HEK293 (cell line): ENCODE data around the gene CEP112.

Experiments
- CTCF ChIP-seq: fragments of 450-650 bp; formaldehyde crosslinking; IDR thresholded peaks from 2 replicates; pipeline ENCODE4 v1.5.1; 2016; ENCODE audit warnings: missing biosample characterization, missing genetic modification characterization
- KLF7 ChIP-seq: fragments of 450-650 bp; formaldehyde crosslinking; IDR thresholded peaks from 2 replicates; pipeline ENCODE4 v1.5.1; 2016; ENCODE audit warnings: missing biosample characterization, missing genetic modification characterization, borderline replicate concordance
- SCRT2 ChIP-seq: fragments of 450-650 bp; formaldehyde crosslinking; IDR thresholded peaks from 2 replicates; pipeline ENCODE4 v1.5.1; 2016; ENCODE audit warnings: missing biosample characterization, missing genetic modification characterization
- YY1 ChIP-seq: fragments of 450-650 bp; formaldehyde crosslinking; IDR thresholded peaks from 2 replicates; pipeline ENCODE4 v1.5.1; 2018; ENCODE audit warnings: missing biosample characterization, missing genetic modification characterization
- ZNF140 ChIP-seq: fragments of 450-650 bp; formaldehyde crosslinking; IDR thresholded peaks from 2 replicates; pipeline ENCODE4 v1.5.1; 2016; ENCODE audit warnings: missing biosample characterization, missing genetic modification characterization
- ZNF175 ChIP-seq: fragments of 450-650 bp; formaldehyde crosslinking; IDR thresholded peaks from 2 replicates; pipeline ENCODE4 v1.5.1; 2016; ENCODE audit warnings: missing biosample characterization, missing genetic modification characterization
- ZNF707 ChIP-seq: fragments of 450-650 bp; formaldehyde crosslinking; IDR thresholded peaks from 2 replicates; pipeline ENCODE4 v1.5.1; 2016; ENCODE audit warnings: missing biosample characterization, missing genetic modification characterization
- ZSCAN16 ChIP-seq: fragments of 450-650 bp; formaldehyde crosslinking; IDR thresholded peaks from 2 replicates; pipeline ENCODE4 v1.5.1; 2016; ENCODE audit warnings: missing biosample characterization, missing genetic modification characterization
- TF ChIP-seq, protein P1 (sequence below): IDR thresholded peaks from 2 replicates; pipeline ENCODE4 v1.6.1; 2011; ENCODE audit warnings: mild to moderate bottlenecking, low read depth, low read length, borderline replicate concordance

- no peak for TF ChIP-seq ZNF707 (tag by site-specific recombination)
- TF ChIP-seq, protein P1, sequence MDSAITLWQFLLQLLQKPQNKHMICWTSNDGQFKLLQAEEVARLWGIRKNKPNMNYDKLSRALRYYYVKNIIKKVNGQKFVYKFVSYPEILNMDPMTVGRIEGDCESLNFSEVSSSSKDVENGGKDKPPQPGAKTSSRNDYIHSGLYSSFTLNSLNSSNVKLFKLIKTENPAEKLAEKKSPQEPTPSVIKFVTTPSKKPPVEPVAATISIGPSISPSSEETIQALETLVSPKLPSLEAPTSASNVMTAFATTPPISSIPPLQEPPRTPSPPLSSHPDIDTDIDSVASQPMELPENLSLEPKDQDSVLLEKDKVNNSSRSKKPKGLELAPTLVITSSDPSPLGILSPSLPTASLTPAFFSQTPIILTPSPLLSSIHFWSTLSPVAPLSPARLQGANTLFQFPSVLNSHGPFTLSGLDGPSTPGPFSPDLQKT = no peak
- TF ChIP-seq CTCF = no peak
- TF ChIP-seq ZSCAN16 = no peak
- TF ChIP-seq ZNF175 (tag by site-specific recombination) = no peak
- TF ChIP-seq YY1 (tag by site-specific recombination) = no peak
- no peak for TF ChIP-seq KLF7 (tag by site-specific recombination)
- no peak for TF ChIP-seq ZNF140 (tag by site-specific recombination)
- no peak for TF ChIP-seq SCRT2 (tag by site-specific recombination)
Observed at GRCh38 chr17:65763786-65764185, 428.1 kb downstream of the CEP112 start.
